HG03558 (cell line): ENCODE measurements around the gene ZSWIM6.

Source experiments
- ATAC-seq: cut with Tn5 transposase; IDR thresholded peaks from one replicate; pipeline ENCODE4 v1.9.1; 2021; ENCODE audit warnings: moderate number of reproducible peaks; ENCODE audit not compliant: unreplicated experiment; ENCODE audit errors: extremely low read depth

The ZSWIM6 gene

DNA sequence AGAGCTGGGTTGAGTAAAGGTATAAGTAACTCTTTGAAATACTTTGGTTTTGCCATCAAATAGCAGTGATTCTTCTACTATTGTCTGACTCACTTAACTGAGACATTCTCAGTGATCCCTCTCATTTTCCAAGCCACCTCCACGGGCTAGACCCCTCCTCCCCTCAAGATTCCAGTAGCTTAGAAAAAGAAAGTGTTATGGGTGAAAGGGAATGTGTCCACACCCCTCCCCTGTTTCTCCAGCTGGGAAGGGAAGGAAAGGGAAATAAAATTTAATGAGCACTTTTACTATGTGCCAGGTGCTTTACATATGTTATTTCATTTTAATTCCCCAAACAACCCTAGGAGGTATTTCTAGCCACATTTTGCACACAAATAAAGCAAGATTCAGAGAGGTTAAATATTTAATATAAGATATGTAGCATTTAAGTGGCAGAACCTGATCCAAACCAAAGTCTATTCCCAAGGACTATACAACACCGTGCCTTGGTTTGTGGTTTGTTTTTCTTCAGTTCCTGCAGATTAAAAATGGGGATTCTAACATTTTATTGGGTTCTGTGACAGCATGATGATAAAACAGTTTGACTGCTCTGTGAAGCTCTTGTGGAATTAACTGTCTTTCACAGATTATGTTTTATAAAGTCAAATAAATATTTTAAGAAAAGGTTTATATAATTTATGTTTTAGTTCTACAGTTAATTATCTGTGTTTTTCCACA, 135.9 kb downstream of the ZSWIM6 start:
- ATAC-seq = no peak

DNA sequence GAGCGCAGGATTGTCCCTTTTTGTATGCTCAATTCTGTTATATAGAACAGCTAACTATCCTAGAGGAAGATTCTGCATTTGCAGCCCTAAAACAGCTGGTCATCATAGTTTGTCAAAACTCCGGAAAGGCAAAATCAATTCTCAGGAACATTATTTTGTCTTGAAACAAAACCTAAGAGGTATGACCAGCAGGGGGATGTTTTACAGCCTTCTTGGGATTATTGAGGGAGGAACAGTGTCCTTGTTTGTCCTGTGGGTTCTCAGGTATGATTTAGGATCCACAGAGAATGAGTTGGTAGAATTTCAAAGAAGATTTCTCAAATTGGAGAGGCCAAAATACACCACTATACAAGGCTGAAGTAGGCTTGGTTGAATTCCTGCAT, 136.4 kb downstream of the ZSWIM6 start:
- no peak for ATAC-seq

DNA sequence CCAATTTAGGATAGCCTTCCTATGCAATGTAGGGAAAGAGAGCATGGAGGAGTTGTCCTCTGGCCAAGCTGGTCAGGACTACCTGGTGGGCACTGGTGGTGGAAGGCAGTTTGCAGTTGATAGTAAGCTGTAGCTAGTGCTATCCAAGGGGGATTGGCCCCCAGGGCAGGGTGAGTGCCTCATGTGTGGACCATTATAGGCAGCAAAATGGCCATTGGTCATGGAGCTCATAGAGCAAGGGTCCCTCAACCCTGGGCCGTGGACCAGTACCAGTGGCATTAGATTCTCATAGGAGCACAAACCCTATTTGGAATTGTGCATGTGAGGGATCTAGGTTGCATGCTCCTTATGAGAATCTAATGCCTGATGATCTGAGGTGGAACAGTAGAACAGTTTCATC, 139.3 kb downstream of the ZSWIM6 start:
- no peak for ATAC-seq

DNA sequence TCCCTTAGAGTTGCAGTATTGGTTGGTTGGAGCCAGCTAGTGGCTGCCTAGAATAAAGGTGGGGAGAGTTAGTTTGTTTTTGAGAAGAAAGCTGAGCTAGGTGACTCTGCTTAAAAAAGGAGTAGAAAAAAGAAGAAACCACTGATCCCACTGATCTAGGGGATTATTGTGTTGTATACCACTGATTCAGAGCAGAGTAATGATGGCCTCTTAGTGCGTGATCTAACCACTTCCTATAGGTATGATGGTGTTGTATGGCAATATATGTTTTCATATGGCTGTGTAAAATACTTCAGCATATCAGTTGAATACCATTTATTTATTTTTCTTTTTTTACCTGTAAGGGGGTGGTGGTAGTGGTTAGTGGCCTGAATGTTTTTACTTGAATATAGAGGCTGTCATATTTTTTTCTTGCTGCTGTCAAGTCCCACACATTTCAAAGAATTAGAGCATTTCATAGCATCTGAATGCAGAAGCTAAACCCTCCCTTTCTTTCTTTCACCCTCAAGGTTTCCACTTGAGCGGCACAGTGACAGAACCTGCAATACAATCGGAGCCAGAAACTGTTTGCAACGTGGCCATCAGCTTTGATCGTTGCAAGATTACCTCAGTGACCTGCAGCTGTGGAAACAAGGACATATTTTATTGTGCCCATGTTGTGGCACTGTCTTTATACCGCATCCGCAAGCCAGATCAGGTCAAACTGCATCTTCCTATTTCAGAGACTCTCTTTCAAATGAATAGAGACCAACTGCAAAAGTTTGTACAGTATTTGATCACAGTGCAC, 140.3 kb downstream of the ZSWIM6 start:
- ATAC-seq = no peak

DNA sequence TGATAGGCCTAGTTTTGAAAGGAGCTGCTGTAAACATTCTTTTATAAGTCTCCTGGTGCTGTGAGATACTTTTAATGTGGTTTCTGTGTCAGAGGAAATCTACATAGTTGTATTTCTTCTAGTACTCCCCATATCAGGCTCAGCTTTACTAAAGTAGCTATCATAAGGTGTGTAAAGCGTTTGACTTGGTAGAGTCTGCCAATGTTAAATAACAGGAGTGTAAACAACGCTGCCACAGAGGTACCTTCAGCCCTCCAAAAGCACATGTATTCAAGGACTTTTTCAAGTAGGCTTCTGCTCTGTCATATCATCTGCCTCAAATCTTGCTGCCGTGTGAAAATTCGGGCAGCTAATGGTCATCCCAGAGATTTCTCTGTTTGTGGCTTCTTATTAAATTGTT, 142.7 kb downstream of the ZSWIM6 start:
- ATAC-seq = no peak

DNA sequence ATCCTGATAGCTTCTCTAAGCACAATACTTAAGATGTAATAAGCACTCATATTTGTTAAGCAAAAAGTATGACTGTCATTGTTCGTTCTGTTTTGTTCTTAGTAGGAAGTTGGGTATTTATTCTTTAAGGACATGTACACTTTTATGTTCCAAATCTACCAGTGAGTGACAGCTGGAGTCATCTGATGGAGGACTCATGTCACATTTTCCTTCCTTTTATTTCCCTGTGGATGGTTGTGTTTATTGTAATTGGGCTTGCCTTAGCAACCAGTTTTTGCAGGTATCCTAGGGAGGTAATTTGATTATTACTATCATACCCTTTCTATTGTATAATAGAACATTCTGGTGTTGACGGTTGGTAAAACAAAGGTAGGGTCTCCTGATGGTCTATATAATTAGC, 145.7 kb downstream of the ZSWIM6 start:
- ATAC-seq = no peak

DNA sequence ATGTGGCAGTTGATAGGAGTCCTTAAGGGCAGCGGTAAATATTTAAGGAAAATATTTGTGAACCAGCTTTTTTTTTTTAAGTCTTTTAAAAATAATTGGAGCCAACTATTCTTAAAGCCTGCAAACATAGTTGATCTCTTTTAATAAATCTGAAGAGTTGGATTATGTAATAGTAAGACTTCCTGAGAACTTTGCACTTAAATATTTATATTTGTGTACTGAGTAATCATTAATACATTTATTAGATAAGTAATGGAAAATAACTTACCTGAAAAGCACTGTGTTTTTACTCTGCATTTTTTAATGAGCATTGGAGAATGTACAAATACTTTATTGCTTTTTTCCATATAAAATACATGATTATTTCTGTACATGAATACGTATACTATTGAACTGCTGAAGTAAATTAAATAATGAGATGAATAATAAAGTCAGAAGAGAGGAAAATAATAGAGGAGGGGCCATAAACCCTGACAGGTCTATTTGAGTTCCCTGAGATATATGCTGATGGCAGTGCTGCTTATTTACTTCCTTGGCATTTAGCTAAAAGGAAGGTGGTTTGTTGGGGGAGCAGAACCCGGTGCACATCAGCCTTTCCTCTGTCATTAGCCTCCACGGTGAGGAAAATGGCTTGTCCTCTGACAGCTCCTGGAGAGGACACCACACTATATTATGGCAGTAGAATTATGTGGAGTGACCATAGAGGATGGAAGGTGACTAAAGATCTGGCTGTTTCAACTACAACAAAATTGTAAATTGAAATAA, 148.0 kb downstream of the ZSWIM6 start:
- ATAC-seq = no peak

DNA sequence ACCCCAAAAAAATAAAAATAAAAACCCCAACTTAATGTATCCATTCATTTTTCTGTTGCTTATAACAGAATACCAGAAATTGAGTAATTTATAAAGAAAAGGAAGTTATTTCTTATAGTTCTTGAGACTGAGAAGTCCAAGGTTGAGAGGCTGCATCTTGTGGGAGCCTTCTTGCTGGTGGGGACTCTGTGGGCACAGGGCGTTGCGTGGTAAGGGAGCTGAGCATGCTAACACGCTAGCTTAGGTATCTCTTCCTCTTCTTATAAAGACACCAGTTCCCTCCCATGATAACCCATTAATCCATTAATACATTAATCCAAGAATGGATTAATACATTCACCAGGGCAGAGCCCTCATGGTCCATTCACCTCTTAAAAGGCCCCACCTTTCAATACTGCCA, 150.9 kb downstream of the ZSWIM6 start:
- no peak for ATAC-seq

DNA sequence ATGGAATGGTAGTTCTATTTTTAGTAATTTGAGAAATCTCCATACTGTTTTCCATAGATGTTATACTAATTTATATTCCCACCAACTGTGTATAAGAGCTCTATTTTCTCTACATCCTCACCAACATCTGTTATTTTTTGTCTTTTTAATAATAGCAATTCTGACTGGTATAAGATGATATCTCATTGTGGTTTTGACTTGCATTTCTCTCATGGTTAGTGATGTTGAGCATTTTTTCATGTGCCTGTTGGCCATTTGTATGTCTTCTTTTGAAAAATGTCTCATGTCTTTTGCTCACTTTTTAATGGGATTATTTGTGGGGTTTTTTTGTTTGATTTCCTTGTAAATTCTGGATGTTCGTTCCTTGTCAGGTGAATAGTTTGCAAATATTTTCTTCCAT, 154.4 kb downstream of the ZSWIM6 start:
- no peak for ATAC-seq

DNA sequence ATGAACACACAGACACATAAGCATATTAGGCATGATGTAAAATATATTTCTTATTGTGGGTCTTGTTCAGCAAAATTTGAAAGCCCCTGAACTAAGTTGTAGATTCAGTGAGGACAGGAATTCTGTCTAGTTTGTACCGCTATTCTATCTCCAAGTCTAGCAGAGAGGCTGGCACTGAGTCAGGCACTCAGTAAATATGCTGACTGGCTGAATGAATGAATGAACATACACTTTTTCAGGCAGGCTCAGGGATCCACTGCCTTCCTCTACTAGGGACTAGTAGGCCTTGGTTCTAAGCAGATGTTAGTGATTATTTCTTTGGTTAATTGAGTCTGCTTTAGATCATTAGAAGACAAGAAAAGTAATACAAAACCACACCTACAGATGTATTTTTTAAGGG, 157.5 kb downstream of the ZSWIM6 start:
- no peak for ATAC-seq

DNA sequence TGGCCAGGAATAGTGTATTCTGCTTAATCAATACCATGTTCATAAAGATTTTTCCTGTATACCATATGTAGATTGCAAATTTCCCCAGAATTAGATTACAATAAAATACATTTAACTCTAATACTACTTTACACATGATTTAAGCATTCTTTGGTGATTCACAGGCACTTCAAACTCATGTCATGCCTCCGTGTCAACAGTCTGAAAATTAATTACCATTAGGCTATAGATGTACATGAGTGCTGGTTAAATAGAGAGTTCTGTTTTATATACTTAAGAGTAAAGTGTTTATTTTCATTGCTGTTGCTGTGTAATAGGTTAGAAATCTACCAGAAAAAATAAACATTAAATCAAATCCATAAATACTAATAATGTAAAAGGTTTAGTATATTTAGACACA, 159.8 kb downstream of the ZSWIM6 start:
- no peak for ATAC-seq

DNA sequence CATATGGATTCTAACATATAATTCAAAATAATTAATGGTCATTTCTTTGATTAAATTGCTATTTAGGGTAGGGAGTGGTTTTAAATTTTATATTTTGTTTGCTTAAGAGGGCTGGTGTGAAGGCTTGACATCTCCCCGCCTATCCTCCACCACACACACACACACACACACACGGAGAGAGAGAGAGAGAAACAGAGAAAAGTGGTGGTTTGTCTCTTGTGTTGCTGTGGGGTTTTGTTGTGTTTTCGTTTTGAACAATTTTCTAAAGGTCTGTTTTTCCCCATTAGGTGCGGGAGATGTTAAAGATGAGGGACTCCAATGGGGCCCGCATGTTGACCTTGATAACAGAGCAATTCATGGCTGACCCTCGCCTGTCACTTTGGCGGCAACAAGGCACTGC, 161.9 kb downstream of the ZSWIM6 start:
- ATAC-seq = no peak

DNA sequence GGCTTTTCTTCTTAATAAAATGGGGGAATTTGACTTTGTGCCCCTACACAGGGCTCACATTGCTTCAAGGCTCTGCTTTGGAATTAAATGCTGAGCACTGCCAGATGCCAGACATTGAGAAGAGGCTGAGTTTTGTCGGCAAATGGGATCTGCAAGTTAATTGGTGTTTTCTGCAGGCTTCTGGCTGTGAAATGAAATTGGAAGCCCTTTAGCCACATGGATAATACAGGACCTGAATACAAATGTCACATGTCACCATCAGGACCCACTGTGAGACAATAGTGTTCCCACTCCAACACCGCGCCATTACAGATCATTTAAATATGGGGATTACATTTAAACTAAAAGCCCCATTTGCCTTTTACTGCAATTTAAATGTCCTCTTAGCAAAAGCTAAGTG, 164.4 kb downstream of the ZSWIM6 start:
- no peak for ATAC-seq

DNA sequence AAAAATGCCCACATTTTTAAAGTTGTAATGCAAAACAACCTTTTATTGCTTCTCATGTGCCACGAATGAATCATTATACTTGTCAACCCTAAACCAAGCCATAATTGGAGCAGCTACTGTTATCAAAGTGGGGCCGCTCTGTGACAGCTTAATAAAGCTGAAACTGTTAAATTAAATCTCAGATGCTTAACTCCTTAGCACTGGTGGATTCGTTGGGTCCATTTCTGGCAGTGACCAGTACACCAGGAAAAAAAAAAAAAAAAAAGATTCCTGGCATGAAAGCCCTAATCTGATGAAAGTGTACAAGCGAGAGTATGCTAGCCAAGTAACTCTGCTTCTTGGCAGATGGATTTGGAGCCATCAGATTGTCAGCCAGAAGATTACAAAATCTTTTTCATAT, 164.8 kb downstream of the ZSWIM6 start:
- ATAC-seq = no peak

DNA sequence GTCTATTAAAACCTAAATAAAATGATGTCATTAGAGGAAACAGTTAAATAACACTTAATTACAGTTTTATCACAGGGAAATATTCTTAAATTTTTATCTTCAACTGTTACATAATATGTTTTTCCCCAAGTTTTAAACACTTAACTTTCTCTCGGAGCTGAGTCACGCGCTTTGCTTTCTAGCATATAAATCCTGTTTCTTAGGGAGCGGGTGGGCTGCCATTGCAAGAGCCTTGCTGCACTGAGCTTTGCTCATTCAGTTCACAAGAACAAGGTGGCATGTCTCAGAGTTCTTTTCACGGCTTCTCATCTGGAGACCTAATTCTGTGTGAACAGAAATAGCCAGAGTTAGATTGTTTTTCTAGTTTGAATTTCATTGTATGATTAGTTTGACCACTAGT, 166.1 kb downstream of the ZSWIM6 start:
- no peak for ATAC-seq

DNA sequence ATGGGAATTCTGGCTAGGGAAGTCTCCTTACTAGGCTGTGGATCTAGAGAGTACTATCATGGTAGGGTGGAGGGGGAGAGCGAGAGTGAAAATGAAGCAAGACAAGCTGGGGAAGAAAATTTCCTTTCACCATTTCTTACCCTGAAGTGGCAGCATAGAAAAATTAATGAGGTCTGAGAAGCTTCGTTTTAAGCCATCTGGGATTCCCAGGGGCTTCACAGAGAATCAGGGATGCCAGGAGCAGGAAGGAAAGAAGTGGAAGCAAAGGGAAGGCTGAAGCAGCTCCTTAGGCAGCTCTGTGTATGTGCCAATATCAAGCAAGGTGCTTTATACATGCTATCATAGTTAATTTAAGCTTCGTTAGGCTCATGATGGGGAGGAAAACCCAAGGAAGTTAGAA, 169.9 kb downstream of the ZSWIM6 start:
- no peak for ATAC-seq

DNA sequence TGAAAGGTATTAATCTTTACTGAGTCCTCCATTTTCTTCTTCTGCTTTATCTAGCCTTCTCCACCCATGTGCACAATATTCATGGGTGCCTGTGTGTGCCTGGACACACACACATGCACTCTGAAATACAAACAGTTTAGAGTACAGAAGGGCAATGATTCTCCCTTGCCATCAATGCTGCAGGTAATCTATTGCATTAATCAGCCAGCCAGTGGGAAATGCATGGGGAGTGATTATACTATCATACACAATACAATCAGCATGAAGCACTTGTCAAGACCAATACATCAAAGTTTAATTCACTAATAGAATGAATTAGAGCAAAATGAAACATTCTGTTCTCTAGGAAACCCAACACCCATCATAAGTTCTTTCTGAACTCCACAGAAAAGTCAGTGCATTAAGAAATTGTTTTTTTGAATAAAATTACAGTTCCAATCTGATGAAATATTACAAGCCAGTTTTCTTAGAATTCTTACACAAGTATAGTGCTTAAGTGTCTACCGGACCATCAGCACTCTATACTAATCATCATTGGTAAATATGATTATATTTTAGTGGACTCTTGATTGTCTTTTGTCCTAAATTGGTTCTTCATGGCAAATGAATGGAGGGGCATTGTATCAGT, 172.2 kb downstream of the ZSWIM6 start:
- no peak for ATAC-seq

DNA sequence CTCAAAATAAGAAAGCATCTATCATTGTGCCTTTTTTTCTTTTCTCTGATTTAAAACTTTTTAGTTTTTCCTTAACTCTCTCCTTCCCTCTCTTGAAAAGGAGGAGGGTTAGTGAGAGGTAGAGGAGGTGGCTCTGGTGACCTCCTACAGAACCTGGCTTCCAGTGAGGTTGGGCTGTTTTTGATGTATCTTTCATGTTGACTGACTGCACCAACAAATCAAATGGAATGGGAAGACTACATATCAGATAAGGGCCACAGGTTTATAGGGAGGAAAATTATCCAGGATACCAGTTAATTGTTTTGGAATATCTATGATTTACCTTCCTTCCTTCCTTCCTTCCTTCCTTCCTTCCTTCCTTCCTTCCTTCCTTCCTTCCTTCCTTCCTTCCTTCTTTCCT, 173.2 kb downstream of the ZSWIM6 start:
- ATAC-seq = no peak

DNA sequence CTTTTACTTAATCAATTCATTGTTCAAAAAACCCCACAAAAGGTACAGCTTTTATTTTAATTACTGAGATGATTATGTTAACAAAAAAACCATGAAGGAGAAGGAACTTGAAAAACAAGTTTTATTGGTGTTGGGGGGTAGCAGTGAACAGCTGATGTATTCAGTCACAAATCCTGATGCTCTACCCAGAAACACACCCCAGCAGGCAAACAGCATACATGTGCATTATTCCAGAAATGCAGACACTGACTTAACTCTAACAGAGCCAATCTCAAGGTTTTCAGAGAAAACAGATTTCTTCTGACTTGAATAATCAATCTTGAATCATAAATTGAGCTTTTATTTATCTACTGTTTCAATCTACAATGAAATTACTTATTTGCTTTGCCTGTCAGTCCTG, 175.2 kb downstream of the ZSWIM6 start:
- ATAC-seq = no peak

DNA sequence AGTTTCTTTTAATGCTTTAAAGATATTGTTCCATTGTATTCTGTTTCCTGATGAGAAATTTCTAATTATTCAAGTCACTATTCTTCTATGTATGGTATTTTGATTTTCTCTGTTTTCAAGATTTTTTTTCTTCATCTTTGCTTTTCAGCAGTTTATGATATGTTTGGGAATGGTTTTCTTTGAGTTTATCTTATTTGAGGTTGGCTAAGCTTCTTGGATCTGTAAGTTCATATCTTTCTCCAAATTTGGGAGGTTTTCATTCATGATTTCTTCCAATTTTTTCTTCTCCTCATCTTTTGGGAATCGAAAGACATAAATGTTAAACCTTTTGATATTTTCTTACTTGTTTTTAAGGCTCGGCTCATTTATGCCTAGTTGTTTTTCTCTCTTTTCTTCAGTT, 184.9 kb downstream of the ZSWIM6 start:
- no peak for ATAC-seq

DNA sequence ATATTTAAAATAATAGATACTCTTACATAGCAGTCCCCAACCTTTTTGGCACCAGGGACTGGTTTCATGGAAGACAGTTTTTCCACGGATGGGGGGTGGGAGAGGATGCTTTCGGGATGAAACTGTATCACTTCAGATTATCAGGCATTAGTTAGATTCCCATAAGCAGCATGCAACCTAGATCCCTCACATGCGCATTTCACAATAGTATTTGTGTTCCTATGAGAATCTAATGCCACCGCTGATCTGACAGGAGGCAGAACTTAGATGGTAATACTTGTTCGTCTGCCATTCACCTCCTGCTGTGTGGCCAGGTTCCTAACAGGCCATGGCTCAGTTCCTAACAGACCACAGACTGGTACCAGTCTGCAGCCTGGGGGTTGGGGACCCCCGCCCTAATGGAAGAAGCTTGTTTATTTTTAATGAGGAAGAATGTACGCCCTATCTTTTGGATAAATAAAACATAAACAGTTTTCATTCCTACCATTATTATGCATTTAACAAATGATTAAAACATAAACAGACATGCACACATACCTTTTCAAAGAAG, 187.7 kb downstream of the ZSWIM6 start:
- ATAC-seq = no peak
